Activated naive CD8-positive, alpha-beta T cell treated with anti-CD3 and anti-CD28 coated beads, Interleukin-2, amount 50 U/mL, for 24 hours (primary cell): ENCODE measurements around the gene SSBP3.

Experiments used
- ATAC-seq: fragments of 150-1000 bp; cut with Tn5 transposase; one replicate; pipeline ENCODE4 v1.10.0; 2021
- DNase-seq: peaks from one replicate; pipeline ENCODE4 v3.0.0; 2021
- H3K27ac Mint-ChIP-seq: one replicate; pipeline ENCODE4 v1.8.0; 2021; ENCODE audit warnings: mild to moderate bottlenecking, mixed read lengths
- H3K27me3 Mint-ChIP-seq: one replicate; pipeline ENCODE4 v1.8.0; 2021; ENCODE audit warnings: mixed read lengths
- H3K36me3 Mint-ChIP-seq: one replicate; pipeline ENCODE4 v1.8.0; 2021; ENCODE audit warnings: low read depth, mixed read lengths
- H3K4me1 Mint-ChIP-seq: one replicate; pipeline ENCODE4 v1.8.0; 2021; ENCODE audit warnings: mixed read lengths
- H3K4me3 Mint-ChIP-seq: one replicate; pipeline ENCODE4 v1.8.0; 2021; ENCODE audit warnings: mild to moderate bottlenecking, moderate library complexity, mixed read lengths
- H3K9me3 Mint-ChIP-seq: one replicate; pipeline ENCODE4 v1.8.0; 2021; ENCODE audit warnings: mixed read lengths

The SSBP3 gene

GRCh38 chr1:54324251-54325140, 81.7 kb downstream of the SSBP3 start:
- H3K9me3 Mint-ChIP-seq = no peaks in the 10 kb centered on the region
- H3K4me3 Mint-ChIP-seq = no peak overlapping the region
- no peak for DNase-seq
- no peaks in the 10 kb centered on the region for H3K36me3 Mint-ChIP-seq
- no peak for ATAC-seq
- H3K27me3 Mint-ChIP-seq = no peaks in the 10 kb centered on the region
- H3K4me1 Mint-ChIP-seq = peaks cover 15% of the 10 kb centered on the region
- no peak overlapping the region for H3K27ac Mint-ChIP-seq

- Mint-ChIP-seq H3K9me3 (no peaks in the 10 kb centered on the region), H3K27me3 (no peaks in the 10 kb centered on the region), H3K4me1 (peaks cover 15% of the 10 kb centered on the region), H3K27ac (no peak overlapping the region), H3K4me3 (no peak overlapping the region), H3K36me3 (no peaks in the 10 kb centered on the region)
- no peak for DNase-seq
- ATAC-seq = no peak
Observed at GRCh38 chr1:54323921-54324250, 82.3 kb downstream of the SSBP3 start.

- H3K4me1 Mint-ChIP-seq = peaks cover 15% of the 10 kb centered on the region
- H3K27me3 Mint-ChIP-seq = no peaks in the 10 kb centered on the region
- ATAC-seq (no peak), DNase-seq (no peak)
- no peak overlapping the region for H3K27ac Mint-ChIP-seq
- H3K9me3 Mint-ChIP-seq = no peaks in the 10 kb centered on the region
- no peaks in the 10 kb centered on the region for H3K36me3 Mint-ChIP-seq
- H3K4me3 Mint-ChIP-seq = no peak overlapping the region
Observed at GRCh38 chr1:54323324-54323739, 82.9 kb downstream of the SSBP3 start.

- Mint-ChIP-seq H3K4me3 (no peak overlapping the region), H3K27ac (no peak overlapping the region), H3K4me1 (peaks cover 21% of the 10 kb centered on the region), H3K27me3 (no peaks in the 10 kb centered on the region), H3K9me3 (no peaks in the 10 kb centered on the region), H3K36me3 (no peaks in the 10 kb centered on the region)
- no peak for ATAC-seq
- DNase-seq = no peak
Observed at GRCh38 chr1:54318246-54318814, 87.9 kb downstream of the SSBP3 start.

- Mint-ChIP-seq H3K27me3 (no peaks in the 10 kb centered on the region), H3K4me3 (no peak overlapping the region)
Observed at GRCh38 chr1:54317084-54317483, 89.1 kb downstream of the SSBP3 start.

GRCh38 chr1:54315099-54315498, 91.1 kb downstream of the SSBP3 start:
- Mint-ChIP-seq H3K4me3 (no peak overlapping the region), H3K27ac (no peak overlapping the region), H3K4me1 (peaks cover 46% of the 10 kb centered on the region), H3K27me3 (no peaks in the 10 kb centered on the region), H3K9me3 (no peaks in the 10 kb centered on the region), H3K36me3 (no peaks in the 10 kb centered on the region)
- ATAC-seq (no peak), DNase-seq (no peak)

More at GRCh38 chr1:54317084-54317483, 89.1 kb downstream of the SSBP3 start:
- Mint-ChIP-seq H3K27ac (no peak overlapping the region), H3K9me3 (no peaks in the 10 kb centered on the region), H3K36me3 (no peaks in the 10 kb centered on the region), H3K4me1 (peaks cover 29% of the 10 kb centered on the region)
- DNase-seq = no peak
- no peak for ATAC-seq

GRCh38 chr1:54314696-54315095, 91.5 kb downstream of the SSBP3 start:
- no peak for ATAC-seq
- H3K4me3 Mint-ChIP-seq = no peak overlapping the region

GRCh38 chr1:54312796-54313316, 93.3 kb downstream of the SSBP3 start:
- no peaks in the 10 kb centered on the region for H3K9me3 Mint-ChIP-seq
- H3K4me3 Mint-ChIP-seq = no peak overlapping the region
- no peaks in the 10 kb centered on the region for H3K36me3 Mint-ChIP-seq
- ATAC-seq (peak; percentile 30), DNase-seq (no peak)
- no peaks in the 10 kb centered on the region for H3K27me3 Mint-ChIP-seq
- H3K27ac Mint-ChIP-seq = peak overlapping the region; percentile 59
- H3K4me1 Mint-ChIP-seq = peaks cover 54% of the 10 kb centered on the region

More at GRCh38 chr1:54314696-54315095, 91.5 kb downstream of the SSBP3 start:
- H3K4me1 Mint-ChIP-seq = peaks cover 46% of the 10 kb centered on the region
- no peaks in the 10 kb centered on the region for H3K36me3 Mint-ChIP-seq
- no peaks in the 10 kb centered on the region for H3K27me3 Mint-ChIP-seq
- no peaks in the 10 kb centered on the region for H3K9me3 Mint-ChIP-seq
- no peak for DNase-seq
- no peak overlapping the region for H3K27ac Mint-ChIP-seq

GRCh38 chr1:54311506-54311905, 94.7 kb downstream of the SSBP3 start:
- ATAC-seq = no peak

GRCh38 chr1:54310439-54311328, 95.5 kb downstream of the SSBP3 start:
- Mint-ChIP-seq H3K4me3 (no peak overlapping the region), H3K27ac (peak overlapping the region; percentile 59), H3K36me3 (no peaks in the 10 kb centered on the region), H3K4me1 (peaks cover 54% of the 10 kb centered on the region), H3K27me3 (no peaks in the 10 kb centered on the region), H3K9me3 (no peaks in the 10 kb centered on the region)
- DNase-seq = peak; percentile 37
- ATAC-seq = peak; percentile 57

More at GRCh38 chr1:54311506-54311905, 94.7 kb downstream of the SSBP3 start:
- no peak for DNase-seq
- Mint-ChIP-seq H3K27me3 (no peaks in the 10 kb centered on the region), H3K9me3 (no peaks in the 10 kb centered on the region), H3K4me1 (peaks cover 54% of the 10 kb centered on the region), H3K27ac (no peak overlapping the region), H3K36me3 (no peaks in the 10 kb centered on the region), H3K4me3 (no peak overlapping the region)

GRCh38 chr1:54309631-54310366, 96.4 kb downstream of the SSBP3 start:
- no peak for DNase-seq
- H3K27ac Mint-ChIP-seq = no peak overlapping the region
- ATAC-seq = no peak
- H3K9me3 Mint-ChIP-seq = no peaks in the 10 kb centered on the region
- no peak overlapping the region for H3K4me3 Mint-ChIP-seq
- H3K36me3 Mint-ChIP-seq = no peaks in the 10 kb centered on the region
- H3K27me3 Mint-ChIP-seq = no peaks in the 10 kb centered on the region
- H3K4me1 Mint-ChIP-seq = peaks cover 52% of the 10 kb centered on the region

GRCh38 chr1:54307305-54307704, 98.9 kb downstream of the SSBP3 start:
- no peak overlapping the region for H3K4me3 Mint-ChIP-seq
- H3K36me3 Mint-ChIP-seq = no peaks in the 10 kb centered on the region
- H3K27ac Mint-ChIP-seq = no peak overlapping the region
- DNase-seq = no peak
- peaks cover 61% of the 10 kb centered on the region for H3K4me1 Mint-ChIP-seq
- no peaks in the 10 kb centered on the region for H3K9me3 Mint-ChIP-seq
- H3K27me3 Mint-ChIP-seq = no peaks in the 10 kb centered on the region
- no peak for ATAC-seq

- DNase-seq (no peak), ATAC-seq (no peak)
- Mint-ChIP-seq H3K4me1 (peaks cover 64% of the 10 kb centered on the region), H3K4me3 (no peak overlapping the region), H3K36me3 (no peaks in the 10 kb centered on the region), H3K27ac (no peak overlapping the region), H3K9me3 (no peaks in the 10 kb centered on the region), H3K27me3 (no peaks in the 10 kb centered on the region)
Observed at GRCh38 chr1:54305906-54306514, 100.2 kb downstream of the SSBP3 start.
